Muscle of back (tissue), 11 donors: Measurements from ENCODE around the gene ZSCAN18. TPM values are rescaled to one million over a fixed set of nuclear protein-coding genes. Genes with fewer than 3 reads are reported as not detected.

Experiments
- DNase-seq, 3 donors: peaks; one replicate each; pipeline versions ENCODE4 v3.0.0 to v3.0.0-alpha.2; 2013
- polyA plus RNA-seq, 10 donors: library from polyadenylated mRNA; unstranded; fragments of 120-200 nt; gene quantifications; one replicate each; pipeline ENCODE4 v1.2.1, GENCODE V29; 2013; ENCODE audit not compliant: insufficient read length in 10 of 10

ZSCAN18 gene
- polyA plus RNA-seq, 10 donors: 50.1 to 66.8 (median 56.6) TPM

- no peak for DNase-seq
Observed at GRCh38 chr19:58089846-58090245, 8.2 kb downstream of the ZSCAN18 start.

- DNase-seq: no peak
Observed at GRCh38 chr19:58088521-58089052, 9.4 kb downstream of the ZSCAN18 start.

- no peak for DNase-seq
Observed at GRCh38 chr19:58086825-58087710, 11.0 kb downstream of the ZSCAN18 start.

- DNase-seq: no peak
Observed at GRCh38 chr19:58085348-58085875, 12.6 kb downstream of the ZSCAN18 start.

GRCh38 chr19:58084596-58085347, 13.3 kb downstream of the ZSCAN18 start:
- DNase-seq: no peak

GRCh38 chr19:58083021-58083420, 15.0 kb downstream of the ZSCAN18 start:
- peak in 1 of 3 donors; percentile 32 for DNase-seq

- no peak for DNase-seq
Observed at GRCh38 chr19:58079792-58080191, 18.2 kb downstream of the ZSCAN18 start.

- no peak for DNase-seq
Observed at GRCh38 chr19:58067240-58067912, 30.7 kb downstream of the ZSCAN18 start.

- no peak for DNase-seq
Observed at GRCh38 chr19:58063712-58064111, 34.3 kb downstream of the ZSCAN18 start.

- no peak for DNase-seq
Observed at GRCh38 chr19:58060231-58060630, 37.8 kb downstream of the ZSCAN18 start.

- DNase-seq: no peak
Observed at GRCh38 chr19:58059671-58060078, 38.4 kb downstream of the ZSCAN18 start.

GRCh38 chr19:58059003-58059670, 38.9 kb downstream of the ZSCAN18 start, which contains the start of gene ZNF135:
ZNF135 (plus strand) TSS chr19:58059282; CDS start chr19:58060003, 721 bp downstream.
- peak; percentile 92 to 97 (median 93) for DNase-seq

GRCh38 chr19:58058467-58058866, 39.6 kb downstream of the ZSCAN18 start:
- no peak for DNase-seq

- no peak for DNase-seq
Observed at GRCh38 chr19:58056861-58057260, 41.2 kb downstream of the ZSCAN18 start.

GRCh38 chr19:58056261-58056660, 41.8 kb downstream of the ZSCAN18 start:
- DNase-seq: no peak

- DNase-seq: peak; percentile 13 to 87 (median 65)
Observed at GRCh38 chr19:58054901-58055874, 42.8 kb downstream of the ZSCAN18 start.

- no peak for DNase-seq
Observed at GRCh38 chr19:58053480-58054156, 44.4 kb downstream of the ZSCAN18 start.

GRCh38 chr19:58052256-58052655, 45.8 kb downstream of the ZSCAN18 start:
- DNase-seq: no peak

GRCh38 chr19:58047672-58048071, 50.4 kb downstream of the ZSCAN18 start:
- no peak for DNase-seq
